Pons (tissue), 1 donor: ENCODE results near the gene SERTM2.
"Not testable (repeated sequence)": the region's sequence is repeated elsewhere in the genome, so short reads cannot be mapped to it uniquely, and the experiment has no call there.

ENCODE experiments used
- DNase-seq: peaks from one replicate; pipeline ENCODE4 v3.0.0-alpha.2; 2016; ENCODE audit warnings: low spot score

Gene SERTM2

GRCh38 chrX:111511477-111511876 is at the start of gene SERTM2:
Gene SERTM2, plus strand, starts transcription at chrX:111511645. Its CDS starts 7,213 bp downstream, at chrX:111518858.
- peak; percentile 20 for DNase-seq

- DNase-seq = no peak
These were observed 45.8 kb upstream of the SERTM2 start for GRCh38 chrX:111465669-111466068.

- DNase-seq = no peak
These were observed 43.5 kb upstream of the SERTM2 start for GRCh38 chrX:111467896-111468295.

DNA sequence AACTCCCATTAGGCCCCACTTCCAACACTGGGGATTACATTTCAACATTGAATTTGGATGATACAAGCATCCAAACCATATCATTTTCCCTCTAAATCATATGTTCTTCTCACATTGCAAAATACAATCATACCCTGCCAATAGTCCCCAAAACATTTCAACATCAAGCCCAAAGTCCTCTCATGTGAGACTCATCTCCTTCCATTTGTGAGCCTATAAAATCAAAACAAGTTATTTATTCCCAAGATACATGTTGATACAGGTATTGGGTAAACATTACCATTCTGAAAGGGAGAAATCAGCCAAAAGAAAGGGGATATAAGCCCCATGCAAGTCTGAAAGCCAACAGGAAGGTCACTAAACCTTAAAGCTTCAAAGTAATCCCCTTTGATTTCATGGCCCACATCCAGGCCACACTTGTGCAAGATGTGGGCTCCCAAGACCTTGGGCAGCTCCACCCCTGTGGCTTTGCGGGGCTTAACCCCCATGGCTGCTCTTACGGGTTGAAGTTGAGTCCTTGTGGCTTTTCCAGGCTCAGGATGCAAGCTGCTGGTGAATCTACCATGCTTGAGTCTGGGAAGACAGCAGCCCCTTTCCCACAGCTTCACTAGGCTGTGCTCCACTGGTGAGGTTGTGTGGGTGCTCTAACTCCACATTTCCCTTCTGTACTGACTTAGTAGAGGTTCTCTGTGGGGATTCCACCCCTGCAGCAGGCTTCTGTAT is 40.6 kb upstream of the SERTM2 start:
- DNase-seq = no peak

DNA sequence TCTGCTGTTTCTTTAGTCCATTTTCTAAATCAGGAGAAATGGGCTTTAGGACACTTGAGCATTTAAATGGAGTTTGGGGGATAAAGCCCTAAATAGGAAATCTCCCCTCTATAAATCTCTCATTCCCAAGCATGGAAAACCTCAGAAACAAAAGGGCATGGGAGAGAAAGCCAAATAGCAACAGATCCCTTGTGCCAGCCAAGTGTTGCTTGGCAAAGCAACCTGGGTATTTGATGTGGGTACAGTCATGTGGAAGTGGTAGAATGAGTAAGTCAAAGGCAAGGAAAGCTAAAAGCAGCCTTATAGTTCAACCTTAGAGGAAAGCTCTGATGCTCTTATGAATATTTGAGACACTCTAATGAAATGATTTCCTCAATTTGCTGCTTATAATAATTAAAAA is 29.5 kb upstream of the SERTM2 start:
- DNase-seq = no peak

DNA sequence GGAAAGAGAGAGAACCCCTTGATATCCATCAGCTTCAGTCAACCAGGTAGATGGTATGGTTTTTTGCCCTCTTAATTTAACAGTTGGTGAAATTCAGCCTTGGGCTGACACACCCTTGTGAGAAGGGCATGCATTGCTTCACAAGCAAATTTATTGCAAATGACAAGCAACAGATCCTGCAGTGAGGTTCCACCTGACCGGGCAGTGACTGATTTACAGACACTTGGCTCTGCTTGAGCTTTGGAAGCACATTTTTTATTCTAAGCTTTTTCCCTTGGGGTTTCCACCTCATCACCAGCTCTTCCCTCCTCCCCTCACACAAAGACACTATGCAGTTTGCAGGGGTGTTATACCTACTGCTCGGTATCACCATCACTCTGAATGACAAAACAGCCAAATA is 28.3 kb upstream of the SERTM2 start:
- no peak for DNase-seq

DNA sequence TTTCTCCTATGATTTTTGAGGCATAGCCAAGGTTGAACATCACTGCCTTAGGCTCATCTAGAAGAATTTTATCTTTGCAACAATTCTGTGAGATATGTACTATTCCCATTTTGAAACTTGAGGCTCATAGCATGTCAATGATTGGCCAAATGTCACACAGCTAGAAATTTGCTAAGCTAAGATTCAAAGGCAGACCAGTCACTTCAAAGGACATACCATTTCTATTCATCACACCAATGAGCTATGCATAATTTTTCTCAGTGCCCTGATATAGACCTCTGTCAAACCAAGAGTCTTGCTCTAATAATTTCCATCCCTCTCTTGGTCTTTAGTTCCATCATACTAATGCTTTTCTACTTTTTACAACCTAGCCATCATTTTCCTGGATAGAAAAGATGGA is 27.6 kb upstream of the SERTM2 start:
- DNase-seq = no peak

- no peak for DNase-seq
These were observed 20.8 kb upstream of the SERTM2 start for GRCh38 chrX:111490688-111491087.

GRCh38 chrX:111492085-111492484 is 19.4 kb upstream of the SERTM2 start:
- no peak for DNase-seq

DNA sequence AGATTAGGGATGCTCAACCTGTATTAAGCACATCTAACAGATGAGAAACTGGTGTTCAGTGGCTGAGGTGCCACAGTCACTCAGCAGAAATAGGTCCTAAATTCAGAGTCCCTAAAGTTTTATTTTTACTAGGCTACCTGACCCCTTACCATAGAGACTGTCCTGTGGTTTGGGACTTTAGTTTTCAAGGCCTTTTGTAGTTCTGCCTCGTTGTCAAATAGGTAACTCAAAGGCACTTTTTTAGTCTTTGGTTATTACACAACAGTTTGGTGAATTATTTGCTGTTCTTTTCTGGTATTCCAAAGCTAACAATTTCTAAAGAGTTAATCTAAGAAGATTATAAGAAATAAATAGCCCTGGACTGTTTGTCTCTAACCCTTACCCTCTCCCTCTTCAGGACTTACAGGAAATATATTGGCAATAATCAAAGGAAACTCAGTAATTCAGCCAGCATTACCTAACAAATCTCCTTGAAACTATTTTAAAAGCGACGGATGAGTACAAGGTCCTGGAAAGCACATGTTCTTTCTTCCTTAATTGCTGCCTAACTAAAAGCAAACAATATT is 12.8 kb upstream of the SERTM2 start:
- DNase-seq = no peak

GRCh38 chrX:111503485-111503993 is 7.9 kb upstream of the SERTM2 start:
- no peak for DNase-seq

- peak; percentile 22 for DNase-seq
These were observed 6.5 kb upstream of the SERTM2 start for GRCh38 chrX:111504941-111505340.

DNA sequence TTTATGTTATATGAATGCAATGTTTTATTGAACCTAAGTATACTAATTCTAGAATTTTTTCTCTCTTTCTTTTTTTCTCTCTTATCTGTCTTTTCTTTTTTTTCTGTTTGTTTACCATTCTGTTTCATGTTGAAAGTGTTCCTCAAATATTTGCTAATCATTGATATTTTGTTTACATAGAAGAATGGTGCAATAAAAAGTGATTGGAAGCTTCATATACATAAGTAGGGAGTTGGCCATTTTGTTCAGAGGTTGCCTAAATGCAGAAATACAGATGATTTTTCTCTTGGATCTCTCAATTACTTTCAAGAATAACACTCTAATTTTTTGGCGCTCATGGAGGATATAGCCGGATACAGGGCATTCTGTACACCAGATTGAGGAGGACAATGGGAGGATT is 5.7 kb upstream of the SERTM2 start:
- no peak for DNase-seq

DNA sequence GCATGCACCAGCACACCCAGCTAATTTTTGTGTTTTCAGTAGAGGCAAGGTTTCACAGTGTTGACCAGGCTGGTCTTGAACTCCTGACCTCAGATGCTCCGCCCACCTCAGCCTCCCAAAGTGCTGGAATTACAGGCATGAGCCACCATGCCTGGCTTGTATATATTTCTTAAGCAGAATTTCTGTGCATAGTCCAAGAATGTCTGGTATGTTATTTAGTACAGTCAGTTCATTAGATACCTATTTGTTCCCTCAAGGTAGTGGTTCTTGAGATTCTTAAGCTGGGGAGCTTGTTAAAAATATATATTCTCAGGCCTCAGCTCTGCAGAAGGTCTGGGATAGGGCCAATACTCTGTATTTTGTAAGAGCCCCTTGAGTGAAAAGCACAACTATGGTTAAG is 4.6 kb upstream of the SERTM2 start:
- DNase-seq = no peak

- no peak for DNase-seq
These were observed 3.5 kb upstream of the SERTM2 start for GRCh38 chrX:111507933-111508332.

GRCh38 chrX:111515298-111515697 is 3.9 kb downstream of the SERTM2 start:
- DNase-seq = no peak

- DNase-seq = no peak
These were observed 7.2 kb downstream of the SERTM2 start for GRCh38 chrX:111518667-111519066.

DNA sequence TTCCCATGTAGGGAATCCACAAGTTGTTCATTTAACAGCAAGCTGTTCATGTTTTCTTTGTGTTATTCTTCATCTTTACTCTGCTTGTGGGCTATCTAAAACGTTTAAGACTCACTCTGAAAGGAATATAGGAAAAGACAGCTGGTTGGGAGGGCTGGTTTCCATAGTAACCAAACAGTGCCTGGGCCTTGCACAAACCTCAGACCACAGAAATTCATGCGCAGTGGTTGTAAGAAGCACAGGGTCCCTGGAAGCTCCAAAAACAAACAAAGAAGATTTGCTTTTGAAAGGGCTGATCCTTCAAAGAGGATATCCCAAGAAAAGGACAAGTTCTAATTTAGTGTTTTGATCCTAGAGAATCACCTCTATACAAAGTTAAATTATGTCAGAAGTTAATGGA is 7.8 kb downstream of the SERTM2 start:
- no peak for DNase-seq

DNA sequence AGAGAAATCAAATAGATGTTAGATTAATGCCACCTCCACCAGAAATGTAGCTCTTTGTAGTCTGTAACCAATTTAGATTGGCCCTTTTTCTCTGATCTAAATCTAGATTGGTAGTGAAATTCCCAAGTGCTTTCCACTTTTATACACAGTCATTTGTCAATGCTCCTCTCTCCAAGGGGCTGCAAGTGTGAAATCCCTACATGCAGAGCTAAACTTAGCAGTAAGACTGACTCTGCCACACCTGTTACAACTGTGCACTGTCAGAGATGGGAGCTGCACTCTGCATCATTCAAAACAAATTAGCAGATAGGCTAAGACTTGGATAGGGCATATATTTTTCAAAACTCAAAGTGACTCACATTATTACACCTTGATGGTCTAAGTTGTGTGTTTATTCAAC is 9.1 kb downstream of the SERTM2 start:
- DNase-seq = no peak

DNA sequence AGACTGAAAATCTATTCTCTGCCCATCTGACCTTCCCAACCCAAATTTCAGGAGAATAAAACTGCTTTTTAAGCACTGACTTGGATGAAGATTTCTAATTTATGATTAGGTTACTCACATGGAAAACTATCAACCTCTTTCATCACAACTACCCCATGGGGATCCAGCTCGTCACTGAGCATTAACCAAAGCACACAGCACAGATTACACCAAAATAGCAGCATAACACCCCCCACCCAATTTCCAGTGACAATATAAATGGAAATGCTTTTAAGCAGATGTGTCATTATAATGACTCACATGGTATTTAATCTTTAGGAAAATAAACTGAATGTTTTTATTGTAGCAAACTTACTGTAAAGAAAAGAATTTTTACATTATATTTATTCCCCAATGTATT is 9.7 kb downstream of the SERTM2 start:
- no peak for DNase-seq

- DNase-seq = no peak
These were observed 31.8 kb downstream of the SERTM2 start for GRCh38 chrX:111543212-111543741.

DNA sequence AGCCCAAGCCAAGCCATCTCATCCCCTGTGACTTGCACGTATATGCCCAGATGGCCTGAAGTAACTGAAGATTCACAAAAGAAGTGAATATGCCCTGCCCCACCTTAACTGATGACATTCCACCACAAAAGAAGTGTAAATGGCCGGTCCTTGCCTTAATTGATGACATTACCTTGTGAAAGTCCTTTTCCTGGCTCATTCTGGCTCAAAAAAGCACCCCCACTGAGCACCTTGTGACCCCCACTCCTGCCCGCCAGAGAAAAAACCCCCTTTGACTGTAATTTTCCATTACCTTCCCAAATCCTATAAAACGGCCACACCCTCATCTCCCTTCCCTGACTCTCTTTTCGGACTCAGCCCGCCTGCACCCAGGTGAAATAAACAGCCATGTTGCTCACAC is 37.8 kb downstream of the SERTM2 start:
- not testable (repeated sequence) for DNase-seq

- DNase-seq = no peak
These were observed 44.0 kb downstream of the SERTM2 start for GRCh38 chrX:111555406-111555958.
